MV-4-11 (cell line): Measurements from ENCODE around the gene DHX58.
"Not testable (repeated sequence)": the region's sequence is repeated elsewhere in the genome, so short reads cannot be mapped to it uniquely, and the experiment has no call there.

Experiments used
- DNase-seq: peaks from one replicate; lab custom pipeline; 2025; lab: John Stamatoyannopoulos, UW

DHX58 gene

DNA sequence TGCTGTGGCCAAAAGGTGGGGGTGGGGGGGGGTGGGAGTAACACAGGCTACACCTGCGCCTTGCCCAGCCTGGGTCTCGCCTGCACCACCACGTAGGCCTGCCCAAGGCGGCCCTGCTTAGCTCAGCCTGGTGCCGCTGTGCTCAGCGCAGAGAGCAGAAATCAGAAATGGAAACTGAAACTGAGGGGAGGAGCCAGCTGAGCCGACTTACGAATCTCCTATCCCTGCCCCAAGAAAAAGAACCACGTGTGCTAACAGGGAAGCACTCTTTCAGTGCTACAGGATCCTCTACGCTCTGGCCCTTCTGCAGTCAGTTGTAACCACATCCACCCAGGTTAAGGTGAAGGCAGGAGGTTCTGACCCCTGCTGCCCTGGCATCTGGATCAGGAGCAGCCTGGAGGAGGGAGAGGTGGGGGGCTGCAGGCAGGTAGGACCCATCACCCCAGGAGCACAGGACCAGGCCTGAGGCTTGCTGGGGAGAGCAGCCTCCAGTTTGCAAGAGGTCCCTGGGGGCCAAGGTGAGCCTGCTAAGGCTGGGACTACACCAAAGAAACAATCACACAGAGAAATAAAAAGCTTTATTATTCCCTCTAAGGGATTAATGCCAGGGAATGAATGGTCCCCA lies at the start of gene DHX58:
Gene DHX58 (minus strand): TSS at position 163 of the 625 bp plus-strand sequence. CDS start 822 bp downstream, outside the sequence.
- peak; percentile 93 for DNase-seq

DNA sequence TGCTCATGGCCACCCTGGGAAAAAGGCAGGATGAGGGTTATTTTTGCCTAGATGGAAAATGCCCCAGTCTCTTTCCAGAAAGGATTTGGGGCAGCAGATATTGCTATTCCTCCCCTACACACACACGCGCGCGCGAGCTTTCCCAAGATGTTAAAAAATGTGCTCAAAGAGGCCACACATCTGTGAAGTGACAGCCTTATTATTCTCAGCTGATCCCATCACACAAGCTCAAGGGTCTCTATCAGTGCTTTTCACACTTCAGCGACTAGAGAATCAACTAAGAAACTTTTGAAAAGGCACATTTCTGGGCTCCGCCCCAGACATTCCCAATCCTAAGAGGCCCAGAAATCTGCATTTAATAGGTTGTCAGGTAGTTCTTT lies 48.0 kb upstream of the DHX58 start:
- DNase-seq, result no peak

DNA sequence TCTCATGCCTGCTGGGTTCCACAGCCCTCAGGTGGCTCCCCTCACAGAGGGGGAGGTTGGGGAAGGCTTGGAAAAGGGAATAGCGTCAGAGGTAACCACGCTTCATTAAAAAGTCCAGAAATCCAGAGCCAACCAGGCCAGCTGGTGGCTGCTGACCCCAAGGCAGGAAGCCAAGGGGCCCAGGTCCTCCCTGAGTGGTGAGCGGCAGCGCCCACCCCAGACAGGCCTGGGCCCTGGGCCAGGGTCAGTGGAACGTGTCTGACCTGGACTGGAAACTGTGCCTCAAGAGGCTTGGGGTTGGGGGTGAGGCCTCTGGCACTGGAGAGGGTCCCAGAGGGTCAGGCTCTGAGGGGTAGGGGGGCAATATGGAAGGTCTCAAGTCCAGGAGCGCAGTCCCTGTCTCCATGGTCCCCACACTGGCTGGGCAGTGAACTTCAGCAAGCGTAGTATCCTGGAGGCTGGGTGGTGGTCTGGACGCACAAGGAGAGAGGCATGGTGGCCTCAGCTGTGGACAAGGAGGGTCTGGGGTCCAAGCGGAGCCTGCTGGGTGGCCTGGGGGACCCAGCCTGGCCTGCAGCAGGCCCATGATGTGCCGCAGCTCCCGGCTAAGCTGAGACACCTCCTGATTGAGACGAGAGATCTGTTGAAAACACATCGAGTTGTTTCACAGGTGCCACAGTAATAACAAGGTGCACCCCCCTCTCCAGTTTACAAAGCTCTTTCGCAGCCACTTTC lies 47.4 kb upstream of the DHX58 start:
- DNase-seq, result no peak

DNA sequence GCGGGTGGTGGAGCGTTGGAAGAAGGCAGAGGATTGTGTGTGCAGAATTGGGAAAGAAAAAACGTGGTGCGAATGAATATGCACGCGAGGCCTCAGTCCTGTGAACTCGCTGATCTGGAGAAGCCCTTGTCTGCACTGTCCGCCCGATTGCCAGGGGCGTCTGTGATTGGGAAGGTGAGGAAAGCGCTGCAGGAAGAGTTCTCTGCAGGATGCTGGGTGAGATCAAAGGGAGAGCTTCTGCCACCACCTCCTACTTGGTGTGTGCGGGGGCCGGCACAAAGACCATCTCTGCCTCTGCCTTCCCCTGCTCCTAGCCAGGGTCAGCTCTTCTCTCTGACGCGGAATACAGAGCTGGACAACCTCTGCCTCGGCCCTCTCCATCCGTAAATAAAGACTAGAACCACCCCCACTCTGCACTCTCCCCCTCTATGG lies 43.1 kb upstream of the DHX58 start:
- no peak for DNase-seq

DNA sequence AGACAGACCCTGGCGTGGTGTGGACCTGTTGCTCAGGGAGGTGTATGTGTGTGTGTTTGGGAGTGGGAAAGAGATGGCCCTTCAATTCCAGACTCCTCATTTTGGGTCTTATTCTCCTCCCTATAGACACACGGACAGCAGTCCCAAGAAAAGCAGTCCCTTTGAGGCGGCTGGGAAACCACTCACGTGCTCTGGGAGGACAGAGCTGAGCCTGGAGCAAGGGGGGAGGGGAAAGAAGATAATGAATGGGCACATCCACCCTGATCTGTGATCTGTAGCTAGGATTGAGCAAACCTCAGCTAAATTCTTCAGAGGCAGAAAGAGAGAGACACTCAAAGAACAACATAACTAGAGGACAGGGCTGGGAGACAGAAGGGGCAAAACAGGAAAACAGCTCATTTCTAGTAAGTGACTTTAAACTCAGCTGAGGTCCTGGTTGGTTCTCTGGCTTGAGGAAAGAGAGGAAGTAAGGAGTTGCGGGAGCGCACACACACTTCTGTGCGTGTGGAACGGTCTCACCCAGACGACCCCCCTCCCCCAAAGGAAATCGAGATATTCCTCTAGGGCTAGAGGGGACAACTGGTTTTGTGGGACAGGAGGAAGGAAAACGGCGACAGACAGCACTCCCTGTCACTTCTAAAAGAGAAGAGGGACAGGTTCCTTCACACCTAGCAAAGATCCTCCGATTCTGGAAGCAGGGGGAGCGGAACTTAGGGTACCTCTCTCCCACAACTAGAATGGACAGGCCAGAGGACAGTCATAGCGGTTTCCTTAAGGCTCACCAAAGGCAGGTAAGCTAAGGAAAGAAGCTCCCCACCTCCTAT lies 41.6 kb upstream of the DHX58 start:
- peak; percentile 65 for DNase-seq

DNA sequence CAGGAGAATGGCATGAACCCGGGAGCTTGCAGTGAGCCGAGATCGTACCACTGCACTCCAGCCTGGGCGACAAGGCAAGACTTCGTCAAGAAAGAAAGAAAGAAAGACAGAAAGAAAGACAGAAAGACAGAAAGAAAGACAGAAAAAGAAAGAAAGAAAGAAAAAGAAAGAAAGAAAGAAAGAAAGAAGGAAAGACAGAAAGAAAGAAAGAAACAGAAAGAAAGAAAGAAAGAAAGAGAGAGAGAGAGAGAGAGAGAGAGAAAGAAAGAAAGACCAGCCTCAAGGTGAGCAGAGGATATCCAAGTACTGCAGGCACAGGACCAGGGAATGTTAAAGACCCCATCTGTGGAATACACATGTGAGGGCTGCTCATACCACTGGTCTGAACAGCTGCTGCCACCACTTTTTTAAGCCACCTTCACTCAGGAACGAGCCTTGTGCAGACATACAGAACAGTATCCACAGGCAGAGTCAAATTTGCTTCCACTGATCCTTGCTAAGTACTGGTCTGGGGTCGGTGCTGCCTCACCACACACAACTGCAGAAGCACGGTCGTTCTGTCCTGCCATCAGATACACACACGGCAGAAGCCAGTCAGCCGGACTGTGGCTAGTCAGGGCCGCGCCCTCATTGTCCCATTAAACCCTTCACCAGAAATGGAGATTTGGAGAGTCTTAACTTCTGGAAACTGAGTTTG lies 34.5 kb upstream of the DHX58 start:
- DNase-seq, result no peak

DNA sequence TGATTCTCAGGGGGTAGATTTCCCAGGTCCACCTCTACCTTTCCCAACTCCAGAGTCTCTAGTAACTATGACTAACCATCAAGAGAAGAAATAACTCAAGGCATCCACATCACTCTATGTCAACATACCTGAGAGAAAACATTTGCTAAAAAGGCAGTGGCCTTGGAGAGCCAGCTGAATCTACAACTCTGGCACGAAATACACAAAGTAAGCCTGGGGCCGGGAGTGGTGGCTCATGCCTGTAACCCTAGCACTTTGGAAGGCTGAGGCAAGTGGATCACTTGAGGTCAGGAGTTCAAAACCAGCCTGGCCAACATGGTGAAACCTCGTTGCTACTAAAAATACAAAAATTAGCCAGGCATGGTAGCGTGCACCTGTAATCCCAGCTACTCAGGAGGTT lies 30.6 kb upstream of the DHX58 start:
- DNase-seq, result not testable (repeated sequence)

DNA sequence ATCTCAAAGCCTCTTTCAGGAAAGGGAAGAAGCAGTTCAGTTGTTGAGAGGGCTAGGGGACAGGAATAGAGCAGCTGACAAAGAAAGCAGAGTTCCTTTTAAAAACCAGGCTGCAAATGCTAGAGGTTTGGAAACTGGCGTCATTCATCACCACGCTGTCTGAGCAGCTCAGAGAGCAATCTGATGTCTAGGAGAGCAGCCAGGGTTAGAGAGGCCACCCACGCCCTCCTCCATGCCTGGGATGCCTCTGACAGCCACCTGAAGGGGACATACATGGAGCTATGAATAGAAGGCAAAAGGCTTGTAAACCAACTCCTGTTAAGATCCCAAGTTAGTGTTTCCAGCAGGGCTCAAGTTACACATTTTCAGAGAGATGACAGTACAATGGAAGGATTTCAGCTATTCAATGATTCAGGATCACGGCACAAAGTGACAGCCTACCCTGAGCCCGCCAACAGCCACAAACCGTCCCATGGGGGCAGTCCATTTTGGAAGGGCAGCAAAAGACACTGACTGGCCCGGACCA lies 29.9 kb upstream of the DHX58 start:
- peak; percentile 50 for DNase-seq

DNA sequence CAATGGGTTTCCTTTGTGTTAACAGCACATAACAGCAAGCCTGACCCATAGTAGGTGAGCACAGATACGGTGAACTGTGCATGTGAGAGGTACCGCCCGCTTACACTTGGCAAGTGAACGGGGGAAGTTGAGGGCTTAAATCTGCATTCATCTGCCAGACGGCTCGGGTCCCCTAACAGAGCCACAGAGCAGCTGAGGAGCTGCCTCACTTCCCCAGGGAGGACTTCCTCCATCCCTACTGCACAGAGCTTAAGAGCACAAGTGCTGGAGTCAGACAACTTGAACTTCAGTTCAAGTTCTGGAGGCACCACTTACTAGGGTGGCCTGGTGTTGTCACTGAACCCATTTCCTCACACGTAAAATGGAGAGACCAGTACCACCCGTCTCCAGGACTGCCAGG lies 28.9 kb upstream of the DHX58 start:
- DNase-seq, result peak; percentile 48

DNA sequence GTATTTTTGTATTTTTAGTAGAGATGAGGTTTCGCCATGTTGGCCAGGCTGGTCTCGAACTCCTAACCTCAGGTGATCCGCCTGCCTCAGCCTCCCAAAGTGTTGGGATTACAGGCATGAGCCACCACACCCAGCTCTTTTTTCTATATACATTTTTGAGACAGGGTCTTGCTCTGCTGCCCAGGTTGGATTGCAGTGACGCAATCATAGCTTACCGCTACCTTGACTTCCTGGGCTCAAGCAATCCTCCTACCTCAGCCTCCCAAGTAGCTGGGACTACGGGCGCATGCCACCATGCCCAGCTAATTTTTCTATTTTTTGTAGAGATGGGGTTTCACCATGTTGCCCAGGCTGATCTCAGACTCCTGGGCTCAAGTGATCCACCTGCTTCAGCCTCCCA lies 28.2 kb upstream of the DHX58 start:
- not testable (repeated sequence) for DNase-seq

DNA sequence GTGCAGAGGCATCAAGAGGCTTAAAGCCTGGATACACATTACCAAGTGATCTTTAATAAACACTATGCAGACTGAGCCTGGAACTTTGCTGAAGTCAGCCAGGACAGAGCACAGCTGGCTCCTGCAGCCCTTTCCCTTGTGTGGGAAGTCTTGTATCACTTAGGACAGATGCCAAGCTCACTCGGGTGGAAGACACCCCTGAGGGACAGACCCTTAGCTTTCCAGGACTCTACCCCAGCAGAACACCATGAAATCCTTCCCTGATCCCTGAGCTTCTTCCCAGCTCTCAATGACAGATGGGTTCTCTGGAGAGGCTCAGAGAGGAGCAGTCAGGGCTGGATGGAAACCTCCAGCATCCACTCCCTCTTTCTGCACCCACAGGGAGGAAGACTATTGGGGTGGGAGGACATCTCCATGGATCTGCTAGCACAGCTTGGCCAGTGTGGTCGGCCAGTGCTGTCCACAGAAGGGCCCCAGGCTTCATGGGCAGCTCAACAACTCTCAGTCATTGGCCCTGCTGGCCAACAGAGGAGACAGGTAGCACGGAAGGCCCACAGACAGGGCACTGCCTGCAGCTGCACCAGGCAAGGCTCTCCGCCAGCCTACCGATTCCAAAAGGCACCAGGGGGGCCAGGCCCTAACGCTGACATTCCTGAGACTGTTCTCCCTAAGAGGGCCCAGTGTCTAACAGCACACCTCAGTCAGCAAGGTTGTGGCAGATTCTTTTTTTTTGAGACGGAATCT lies 26.4 kb upstream of the DHX58 start:
- DNase-seq, result no peak

DNA sequence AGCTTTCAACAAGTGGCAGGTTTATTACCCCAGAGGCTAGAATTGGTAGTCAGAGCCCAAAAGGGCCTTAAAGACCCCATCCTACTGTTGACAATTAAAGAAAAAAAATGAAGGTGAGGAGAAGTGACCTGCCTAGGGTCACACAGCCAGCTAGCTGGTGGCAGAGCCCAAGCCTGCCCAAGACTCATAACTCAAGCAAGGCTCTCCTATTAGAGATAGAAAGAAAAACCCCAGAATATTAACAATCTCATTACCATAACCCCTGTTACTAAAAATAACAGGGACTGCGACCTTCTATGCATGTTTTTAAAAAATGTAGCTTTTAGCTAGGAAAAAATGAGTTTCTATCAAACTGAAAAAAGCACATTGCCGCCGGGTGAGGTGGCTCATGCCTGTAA lies 24.1 kb upstream of the DHX58 start:
- DNase-seq, result no peak

DNA sequence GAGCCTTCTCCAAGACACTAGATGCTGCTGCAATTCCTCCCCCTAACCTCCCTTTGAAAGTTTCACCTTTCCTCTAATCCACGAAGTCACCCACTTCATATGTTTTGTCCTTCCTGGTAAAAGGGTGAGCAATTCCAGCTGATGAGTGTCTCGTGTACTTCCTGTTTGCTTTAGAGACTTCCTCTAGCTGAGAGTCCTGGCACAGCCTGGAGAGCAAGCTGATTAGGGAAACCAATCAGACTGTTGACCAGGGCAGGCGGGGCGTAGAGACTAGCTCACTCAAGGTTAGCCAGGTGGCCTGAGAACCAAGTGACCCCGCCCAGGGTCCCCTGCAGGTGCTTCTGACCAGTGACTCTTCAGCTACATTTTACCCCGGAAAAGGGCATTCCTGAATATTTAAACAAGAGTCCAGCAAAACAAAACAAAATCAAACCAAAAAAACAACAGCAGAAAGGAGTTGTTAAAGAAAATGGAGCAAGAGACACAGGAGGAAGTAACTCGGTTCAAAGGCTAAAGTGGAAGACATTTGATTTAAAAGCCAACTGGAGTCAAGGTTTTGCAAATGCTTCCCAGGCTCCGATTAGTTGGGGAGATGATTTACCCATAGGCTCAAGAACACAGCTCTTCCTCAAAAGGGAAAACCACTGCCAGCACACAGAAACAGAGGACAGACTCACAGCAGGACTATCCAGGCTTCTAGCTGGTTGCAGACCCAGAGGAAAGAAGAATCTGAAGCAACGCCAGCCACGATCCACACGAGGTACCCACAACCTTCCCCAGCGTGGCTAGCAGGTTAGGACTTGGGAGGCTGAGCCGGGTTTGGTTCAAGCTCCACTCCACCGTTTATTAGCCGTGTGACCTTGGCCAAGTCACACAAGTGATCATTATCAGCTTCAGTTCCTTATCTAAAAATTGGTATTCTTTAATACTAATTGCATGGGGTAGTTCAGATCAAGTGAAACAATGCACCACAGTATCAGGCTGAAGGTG lies 23.4 kb upstream of the DHX58 start:
- DNase-seq, result peak; percentile 69

DNA sequence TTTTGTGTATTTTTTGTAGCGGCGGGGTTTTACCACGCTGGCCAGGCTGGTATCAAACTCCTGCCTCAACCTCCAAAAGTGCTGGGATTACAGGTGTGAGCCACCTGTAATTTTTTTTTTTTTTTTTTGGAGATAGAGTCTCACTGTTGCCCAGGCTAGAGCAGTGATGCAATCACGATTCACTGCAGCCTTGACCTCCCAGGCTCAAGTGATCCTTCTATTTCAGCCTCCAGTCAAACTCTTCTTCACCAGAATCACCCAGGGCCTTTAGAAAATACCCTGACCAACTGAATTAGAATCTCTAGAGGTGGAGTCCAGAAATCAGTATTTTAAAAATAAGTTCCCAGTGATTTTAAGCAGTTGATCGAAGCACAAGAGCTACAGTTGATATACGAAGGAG lies 22.6 kb upstream of the DHX58 start:
- no peak for DNase-seq

DNA sequence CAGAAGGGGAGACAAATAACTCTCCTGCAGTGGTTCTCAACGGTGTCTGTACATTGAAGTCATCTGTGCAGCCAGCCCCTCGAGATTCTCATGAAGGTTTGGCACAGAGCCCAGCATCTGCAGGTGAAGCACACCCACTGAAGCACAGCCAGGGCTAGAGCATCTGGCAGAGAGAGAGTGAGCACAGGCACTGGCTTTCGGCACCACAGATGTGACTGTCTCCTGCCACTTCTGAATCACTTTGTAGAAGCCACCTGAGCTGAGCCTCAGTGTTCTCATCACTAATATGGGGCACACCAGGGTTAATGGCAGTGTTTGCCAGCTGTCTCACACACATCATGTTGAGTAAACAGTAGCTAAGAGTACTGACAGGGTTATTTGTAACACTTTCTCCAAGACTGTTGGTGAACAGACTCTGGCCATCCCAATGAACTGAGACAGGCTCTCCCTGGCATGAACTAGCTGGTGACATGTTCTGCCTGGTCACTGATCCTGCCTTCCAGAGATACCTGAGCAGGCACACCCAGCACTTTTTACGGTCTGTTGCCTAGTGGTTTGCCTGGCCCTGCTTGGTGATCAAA lies 21.0 kb upstream of the DHX58 start:
- no peak for DNase-seq

DNA sequence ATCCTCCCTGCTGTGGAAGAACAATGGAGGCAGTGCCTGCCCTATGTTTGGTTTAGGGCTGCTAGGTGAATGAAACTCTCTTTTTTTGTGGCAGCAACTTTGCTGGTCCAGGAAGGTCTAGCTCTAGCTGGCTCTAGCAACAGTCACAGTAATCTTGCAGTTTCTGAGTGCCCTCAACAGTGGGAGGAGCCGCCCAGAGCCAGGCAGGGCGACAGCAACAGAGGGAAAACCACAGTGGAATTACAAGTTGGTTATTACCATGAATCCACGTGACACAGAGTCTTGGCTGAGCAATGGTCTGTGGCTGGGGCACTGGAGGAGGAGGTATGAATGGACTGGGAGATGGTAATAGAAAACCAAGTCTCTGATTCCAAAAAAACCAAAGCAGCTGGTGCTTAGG lies 20.4 kb upstream of the DHX58 start:
- peak; percentile 88 for DNase-seq

DNA sequence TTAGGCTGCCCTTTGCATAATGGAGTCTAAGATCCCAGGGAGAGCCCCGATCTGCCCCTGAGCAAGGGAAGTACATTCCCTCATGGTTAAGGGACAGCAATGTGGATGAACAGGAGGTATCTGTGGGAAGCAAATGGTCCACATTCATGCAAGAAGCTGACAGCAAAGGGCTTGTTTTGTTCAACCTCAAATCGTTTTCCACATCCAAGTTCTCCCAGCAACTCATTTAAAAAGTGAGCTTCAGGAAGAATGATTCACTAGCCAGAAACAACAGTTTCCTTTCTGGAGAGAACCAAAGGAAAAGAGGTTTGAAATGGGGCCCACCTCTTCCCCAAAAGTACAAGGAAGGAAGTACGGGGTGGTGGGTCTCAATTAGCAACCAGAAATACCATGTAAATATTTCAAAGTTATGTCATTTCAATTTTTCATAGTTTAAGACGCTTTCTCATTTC lies 19.5 kb upstream of the DHX58 start:
- peak; percentile 32 for DNase-seq

DNA sequence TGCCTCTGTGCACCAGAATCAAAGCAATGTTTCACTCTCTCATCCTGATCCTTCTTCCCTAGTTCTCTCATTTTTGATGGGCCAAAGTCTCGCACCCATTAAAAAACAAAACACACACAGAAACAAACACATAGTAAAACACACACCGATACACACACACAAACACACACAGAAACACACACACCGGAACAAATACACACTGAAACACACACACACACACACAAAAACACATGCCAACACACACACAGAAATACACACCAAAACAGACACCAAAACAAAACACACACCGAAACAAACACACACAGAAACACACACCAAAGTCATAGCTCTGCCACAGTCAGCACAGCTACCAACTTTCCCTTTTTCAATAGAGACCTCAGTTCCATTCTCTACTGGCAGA lies 18.7 kb upstream of the DHX58 start:
- no peak for DNase-seq

DNA sequence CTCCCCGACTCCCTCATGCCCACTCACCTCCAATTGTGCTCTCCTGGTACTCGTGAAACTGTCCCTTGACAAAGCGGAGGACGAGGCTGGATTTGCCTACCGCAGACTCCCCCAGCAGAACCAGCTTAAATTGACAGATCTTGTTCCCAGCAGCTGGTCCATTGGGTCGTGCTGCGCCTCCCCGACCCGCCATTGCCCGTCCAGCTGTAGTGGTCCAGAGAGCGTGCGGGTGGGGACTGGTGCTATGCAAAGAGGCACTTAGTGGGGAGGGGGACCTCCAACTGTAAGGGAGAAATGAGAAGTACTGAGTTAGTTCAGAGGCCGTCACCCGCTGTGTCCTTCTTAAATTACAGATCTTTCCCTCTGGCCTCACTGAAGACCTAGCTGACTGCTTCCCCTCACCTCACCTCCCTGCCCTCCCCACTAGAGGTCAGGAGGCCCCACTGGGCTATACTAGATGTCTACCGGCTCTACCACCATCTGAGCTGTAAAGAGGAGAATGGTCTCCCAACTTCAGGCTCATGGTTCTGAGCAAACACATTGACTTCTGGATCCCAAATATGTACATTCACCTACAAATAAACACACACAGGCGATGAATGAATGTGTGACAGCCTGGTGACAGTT lies 17.9 kb upstream of the DHX58 start:
- no peak for DNase-seq
